ENCODE results near the gene SAT1.

Gene SAT1

GRCh38 chrX:23799469-23800065 lies 16.6 kb downstream of the SAT1 start:
- Histone ChIP-seq H3K9me3 (replicated peaks; ENCODE audit: insufficient read depth, low read length) (no peaks in the 10 kb centered on the region), H3K9ac (ENCODE audit: low read length) (no peak overlapping the region), H3K9me2 (replicated peaks; ENCODE audit: insufficient read depth, low read length) (no peaks in the 10 kb centered on the region), H3K79me2 (ENCODE audit: low read length) (no peaks in the 10 kb centered on the region), H2AFZ (ENCODE audit: low read length) (no peak overlapping the region), H3K4me1 (ENCODE audit: low read length) (0 out of 2 replicates have a peak, but pooled peaks cover 5% of the 10 kb centered on the region), H3K27ac (ENCODE audit: low read length) (no peak overlapping the region), H3F3A (ENCODE audit: insufficient read depth, low read length) (no peaks in the 10 kb centered on the region), H3K36me3 (replicated peaks; ENCODE audit: insufficient read depth, low read length) (no peaks in the 10 kb centered on the region), H4K20me1 (ENCODE audit: insufficient read depth, low read length) (no peaks in the 10 kb centered on the region), H3K4me2 (ENCODE audit: low read depth, low read length) (no peak overlapping the region), H3K27me3 (replicated peaks; ENCODE audit: insufficient read depth, low read length) (no peaks in the 10 kb centered on the region), H3K4me3 (ENCODE audit: low read length) (no peak overlapping the region)
- DNase-seq = no peak
- TF ChIP-seq EZH2phosphoT487 (IDR thresholded peaks at IDR 0.05; ENCODE audit: low read length) = no peak
- no peak for TF ChIP-seq EZH2 (optimal IDR thresholded peaks at IDR 0.05; ENCODE audit: low read depth, low read length)
- no peak for TF ChIP-seq CTCF (IDR thresholded peaks at IDR 0.05; ENCODE audit: low read length)

DNA sequence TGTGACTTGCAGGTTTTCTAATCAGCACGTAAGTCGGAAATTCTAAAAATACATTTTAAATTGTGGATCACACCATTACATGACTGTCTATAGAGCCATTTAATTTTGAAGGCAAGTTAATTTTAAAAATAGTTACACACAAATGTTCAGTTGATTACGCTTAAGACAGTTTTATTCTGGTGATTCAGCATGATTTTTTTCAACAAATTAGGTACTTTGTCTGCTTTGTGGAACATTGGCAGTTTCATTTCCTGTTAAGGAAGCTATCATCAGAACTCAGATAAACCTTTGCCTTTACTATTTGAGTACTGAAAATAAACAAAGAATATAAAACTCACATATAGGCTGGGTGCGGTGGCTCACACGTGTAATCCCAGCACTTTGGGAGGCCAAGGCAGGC lies 19.5 kb downstream of the SAT1 start:
- Histone ChIP-seq H3K4me3 (ENCODE audit: low read length) (no peak overlapping the region), H2AFZ (ENCODE audit: low read length) (no peak overlapping the region), H3K79me2 (ENCODE audit: low read length) (no peaks in the 10 kb centered on the region), H3K36me3 (replicated peaks; ENCODE audit: insufficient read depth, low read length) (no peaks in the 10 kb centered on the region), H3K4me2 (ENCODE audit: low read depth, low read length) (no peak overlapping the region), H3F3A (ENCODE audit: insufficient read depth, low read length) (no peaks in the 10 kb centered on the region), H3K27ac (ENCODE audit: low read length) (no peak overlapping the region), H3K27me3 (replicated peaks; ENCODE audit: insufficient read depth, low read length) (no peaks in the 10 kb centered on the region), H3K4me1 (ENCODE audit: low read length) (0 out of 2 replicates have a peak, but pooled peaks cover 5% of the 10 kb centered on the region), H4K20me1 (ENCODE audit: insufficient read depth, low read length) (no peaks in the 10 kb centered on the region), H3K9me3 (replicated peaks; ENCODE audit: insufficient read depth, low read length) (no peaks in the 10 kb centered on the region), H3K9ac (ENCODE audit: low read length) (no peak overlapping the region), H3K9me2 (replicated peaks; ENCODE audit: insufficient read depth, low read length) (no peaks in the 10 kb centered on the region)
- no peak for TF ChIP-seq EZH2phosphoT487 (IDR thresholded peaks at IDR 0.05; ENCODE audit: low read length)
- TF ChIP-seq EZH2 (optimal IDR thresholded peaks at IDR 0.05; ENCODE audit: low read depth, low read length) = no peak
- no peak for TF ChIP-seq CTCF (IDR thresholded peaks at IDR 0.05; ENCODE audit: low read length)
- DNase-seq = peak; percentile 46

GRCh38 chrX:23803931-23804381 lies 21.0 kb downstream of the SAT1 start:
- H3K4me3 ChIP-seq (ENCODE audit: low read length) = no peak overlapping the region
- TF ChIP-seq EZH2 (optimal IDR thresholded peaks at IDR 0.05; ENCODE audit: low read depth, low read length) (no peak), EZH2phosphoT487 (IDR thresholded peaks at IDR 0.05; ENCODE audit: low read length) (no peak), CTCF (IDR thresholded peaks at IDR 0.05; ENCODE audit: low read length) (no peak)
- no peak overlapping the region for H3K4me2 ChIP-seq (ENCODE audit: low read depth, low read length)
- H3K27ac ChIP-seq (ENCODE audit: low read length) = no peak overlapping the region
- no peaks in the 10 kb centered on the region for H3F3A ChIP-seq (ENCODE audit: insufficient read depth, low read length)
- no peaks in the 10 kb centered on the region for H3K36me3 ChIP-seq (replicated peaks; ENCODE audit: insufficient read depth, low read length)
- 0 out of 2 replicates have a peak, but pooled peaks cover 5% of the 10 kb centered on the region for H3K4me1 ChIP-seq (ENCODE audit: low read length)
- H3K27me3 ChIP-seq (replicated peaks; ENCODE audit: insufficient read depth, low read length) = no peaks in the 10 kb centered on the region
- no peak for DNase-seq
- H3K9ac ChIP-seq (ENCODE audit: low read length) = no peak overlapping the region
- H3K9me3 ChIP-seq (replicated peaks; ENCODE audit: insufficient read depth, low read length) = no peaks in the 10 kb centered on the region
- H3K79me2 ChIP-seq (ENCODE audit: low read length) = no peaks in the 10 kb centered on the region
- no peaks in the 10 kb centered on the region for H4K20me1 ChIP-seq (ENCODE audit: insufficient read depth, low read length)
- no peak overlapping the region for H2AFZ ChIP-seq (ENCODE audit: low read length)
- no peaks in the 10 kb centered on the region for H3K9me2 ChIP-seq (replicated peaks; ENCODE audit: insufficient read depth, low read length)

Data from MM.1S (cell line).